ENCODE data around the gene CEP55.
"Not testable (repeated sequence)": the region's sequence is repeated elsewhere in the genome, so short reads cannot be mapped to it uniquely, and the experiment has no call there.

Gene CEP55

DNA sequence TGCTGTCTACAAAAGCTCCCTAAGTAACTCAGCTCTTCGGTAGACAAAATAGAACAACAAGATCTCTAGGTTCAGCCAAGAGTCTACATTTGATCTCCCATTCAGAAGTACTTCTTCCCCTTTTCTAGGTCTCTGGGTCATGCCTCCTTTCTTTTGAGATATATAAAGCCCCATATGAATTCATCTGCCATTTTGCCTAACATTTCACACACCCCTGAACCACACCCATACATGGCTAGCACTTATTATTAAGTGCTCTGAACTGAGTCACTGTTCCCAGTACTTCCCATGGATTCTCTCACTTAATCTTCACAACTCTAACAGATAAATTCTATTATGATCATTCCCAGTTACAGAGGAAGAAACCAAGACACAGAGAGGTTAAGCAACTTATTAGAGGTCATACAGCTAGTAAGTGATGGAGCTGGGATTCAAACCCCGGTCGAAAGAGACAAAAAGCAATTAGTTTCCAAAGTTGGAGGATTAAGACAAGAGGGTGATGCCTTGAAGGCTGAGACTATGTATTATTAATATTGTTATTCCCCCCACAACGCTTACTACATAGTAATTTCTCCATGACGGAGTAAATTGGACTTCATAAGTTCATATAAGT lies 31.5 kb upstream of the CEP55 start:
- no peak overlapping the region for H3K27ac ChIP-seq (ENCODE audit: low read length)
- H3K36me3 ChIP-seq (replicated peaks; ENCODE audit: insufficient read depth, low read length): no peaks in the 10 kb centered on the region
- no peaks in the 10 kb centered on the region for H4K20me1 ChIP-seq (ENCODE audit: insufficient read depth, low read length)
- H3K4me3 ChIP-seq (ENCODE audit: low read length): no peak overlapping the region
- no peak for DNase-seq
- H3K9ac ChIP-seq (ENCODE audit: low read length): no peak overlapping the region
- no peaks in the 10 kb centered on the region for H3K4me1 ChIP-seq (ENCODE audit: low read length)
- no peaks in the 10 kb centered on the region for H3K79me2 ChIP-seq (ENCODE audit: low read length)
- H3K9me2 ChIP-seq (replicated peaks; ENCODE audit: insufficient read depth, low read length): no peaks in the 10 kb centered on the region
- no peak overlapping the region for H2AFZ ChIP-seq (ENCODE audit: low read length)
- H3K4me2 ChIP-seq (ENCODE audit: low read depth, low read length): no peak overlapping the region
- no peaks in the 10 kb centered on the region for H3F3A ChIP-seq (ENCODE audit: insufficient read depth, low read length)
- H3K9me3 ChIP-seq (replicated peaks; ENCODE audit: insufficient read depth, low read length): no peaks in the 10 kb centered on the region
- no peak for TF ChIP-seq EZH2 (optimal IDR thresholded peaks at IDR 0.05; ENCODE audit: low read depth, low read length)
- TF ChIP-seq, protein P1, sequence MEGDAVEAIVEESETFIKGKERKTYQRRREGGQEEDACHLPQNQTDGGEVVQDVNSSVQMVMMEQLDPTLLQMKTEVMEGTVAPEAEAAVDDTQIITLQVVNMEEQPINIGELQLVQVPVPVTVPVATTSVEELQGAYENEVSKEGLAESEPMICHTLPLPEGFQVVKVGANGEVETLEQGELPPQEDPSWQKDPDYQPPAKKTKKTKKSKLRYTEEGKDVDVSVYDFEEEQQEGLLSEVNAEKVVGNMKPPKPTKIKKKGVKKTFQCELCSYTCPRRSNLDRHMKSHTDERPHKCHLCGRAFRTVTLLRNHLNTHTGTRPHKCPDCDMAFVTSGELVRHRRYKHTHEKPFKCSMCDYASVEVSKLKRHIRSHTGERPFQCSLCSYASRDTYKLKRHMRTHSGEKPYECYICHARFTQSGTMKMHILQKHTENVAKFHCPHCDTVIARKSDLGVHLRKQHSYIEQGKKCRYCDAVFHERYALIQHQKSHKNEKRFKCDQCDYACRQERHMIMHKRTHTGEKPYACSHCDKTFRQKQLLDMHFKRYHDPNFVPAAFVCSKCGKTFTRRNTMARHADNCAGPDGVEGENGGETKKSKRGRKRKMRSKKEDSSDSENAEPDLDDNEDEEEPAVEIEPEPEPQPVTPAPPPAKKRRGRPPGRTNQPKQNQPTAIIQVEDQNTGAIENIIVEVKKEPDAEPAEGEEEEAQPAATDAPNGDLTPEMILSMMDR (IDR thresholded peaks at IDR 0.05; ENCODE audit: low read length): no peak
- no peak for TF ChIP-seq EZH2phosphoT487 (IDR thresholded peaks at IDR 0.05; ENCODE audit: low read length)
- no peaks in the 10 kb centered on the region for H3K27me3 ChIP-seq (replicated peaks; ENCODE audit: insufficient read depth, low read length)

DNA sequence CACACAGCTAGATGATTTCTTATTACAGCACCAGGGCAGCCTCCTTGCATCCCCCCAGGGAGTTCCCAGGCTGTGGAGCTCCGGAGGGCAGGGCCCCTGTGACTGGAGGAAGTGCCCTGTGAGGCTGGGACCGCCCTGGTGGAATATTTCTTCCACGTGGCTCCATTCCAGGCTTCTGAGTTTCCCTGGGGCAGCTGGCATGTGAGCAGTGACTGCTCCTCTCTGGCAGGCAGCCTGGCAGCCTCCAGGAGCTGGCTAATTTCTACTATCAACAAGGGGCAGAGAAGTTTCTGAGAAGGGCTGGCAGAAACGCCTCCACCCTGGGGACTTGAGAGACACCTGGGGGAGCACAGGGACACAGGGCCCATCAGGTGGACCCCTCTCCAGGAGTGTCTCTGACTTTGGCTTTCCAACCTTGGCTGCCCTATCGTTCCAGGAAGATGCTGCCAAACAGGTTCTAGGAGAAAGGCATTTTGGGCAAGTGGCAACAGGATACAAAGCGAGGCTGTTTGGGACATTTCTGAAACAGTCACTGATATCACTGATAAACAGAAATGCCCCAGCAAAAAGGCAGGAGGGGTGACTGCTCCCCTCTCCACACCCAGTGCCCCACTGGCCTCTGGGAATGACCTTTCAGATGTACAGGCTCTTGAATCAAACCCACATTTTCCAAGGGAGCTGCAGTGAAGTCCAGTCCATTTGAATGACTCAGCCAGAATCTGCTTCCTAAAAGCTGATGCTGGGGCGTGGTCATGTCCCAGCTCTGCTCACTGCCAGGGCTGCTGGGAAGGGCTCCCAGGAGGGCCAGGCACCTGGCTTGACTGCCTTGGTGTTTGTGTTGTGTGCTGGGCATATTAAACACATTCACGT lies 30.4 kb upstream of the CEP55 start:
- Histone ChIP-seq H4K20me1 (ENCODE audit: insufficient read depth, low read length) (no peaks in the 10 kb centered on the region), H3K4me1 (ENCODE audit: low read length) (no peaks in the 10 kb centered on the region), H3K27ac (ENCODE audit: low read length) (no peak overlapping the region), H3K27me3 (replicated peaks; ENCODE audit: insufficient read depth, low read length) (no peaks in the 10 kb centered on the region), H3F3A (ENCODE audit: insufficient read depth, low read length) (no peaks in the 10 kb centered on the region), H3K4me2 (ENCODE audit: low read depth, low read length) (no peak overlapping the region), H3K4me3 (ENCODE audit: low read length) (no peak overlapping the region), H3K9ac (ENCODE audit: low read length) (no peak overlapping the region), H3K36me3 (replicated peaks; ENCODE audit: insufficient read depth, low read length) (no peaks in the 10 kb centered on the region), H2AFZ (ENCODE audit: low read length) (no peak overlapping the region), H3K9me3 (replicated peaks; ENCODE audit: insufficient read depth, low read length) (no peaks in the 10 kb centered on the region), H3K79me2 (ENCODE audit: low read length) (no peaks in the 10 kb centered on the region), H3K9me2 (replicated peaks; ENCODE audit: insufficient read depth, low read length) (no peaks in the 10 kb centered on the region)
- no peak for DNase-seq
- TF ChIP-seq, protein P1 (IDR thresholded peaks at IDR 0.05; ENCODE audit: low read length): no peak
- TF ChIP-seq EZH2phosphoT487 (IDR thresholded peaks at IDR 0.05; ENCODE audit: low read length) (no peak), EZH2 (optimal IDR thresholded peaks at IDR 0.05; ENCODE audit: low read depth, low read length) (no peak)

DNA sequence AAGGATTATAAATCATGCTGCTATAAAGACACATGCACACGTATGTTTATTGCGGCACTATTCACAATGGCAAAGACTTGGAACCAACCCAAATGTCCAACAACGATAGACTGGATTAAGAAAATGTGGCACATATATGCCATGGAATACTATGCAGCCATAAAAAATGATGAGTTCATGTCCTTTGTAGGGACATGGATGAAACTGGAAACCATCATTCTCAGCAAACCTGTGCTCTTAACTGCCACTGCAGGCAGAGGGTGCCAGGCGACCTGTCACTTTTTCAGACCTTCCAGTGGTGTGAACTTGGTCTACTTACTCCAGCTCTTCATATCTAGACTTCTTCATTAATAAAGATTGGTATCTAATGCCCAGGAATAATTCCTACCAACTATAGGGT lies 28.8 kb upstream of the CEP55 start:
- H3F3A ChIP-seq (ENCODE audit: insufficient read depth, low read length); DNase-seq; H3K4me1 ChIP-seq (ENCODE audit: low read length); H3K4me3 ChIP-seq (ENCODE audit: low read length); H3K36me3 ChIP-seq (replicated peaks; ENCODE audit: insufficient read depth, low read length); H3K27me3 ChIP-seq (replicated peaks; ENCODE audit: insufficient read depth, low read length); H4K20me1 ChIP-seq (ENCODE audit: insufficient read depth, low read length); H3K4me2 ChIP-seq (ENCODE audit: low read depth, low read length); H3K9me3 ChIP-seq (replicated peaks; ENCODE audit: insufficient read depth, low read length); H3K9ac ChIP-seq (ENCODE audit: low read length); H3K27ac ChIP-seq (ENCODE audit: low read length); H2AFZ ChIP-seq (ENCODE audit: low read length); H3K79me2 ChIP-seq (ENCODE audit: low read length); H3K9me2 ChIP-seq (replicated peaks; ENCODE audit: insufficient read depth, low read length): not testable (repeated sequence)

All from MM.1S (cell line).